GM23248 (cell line): ENCODE data around the gene PSMD5. TPM values are rescaled to one million over a fixed set of nuclear protein-coding genes. Genes with fewer than 3 reads are reported as not detected.

Experiments
- DNase-seq: peaks from one replicate; pipeline ENCODE4 v3.0.0-alpha.2; 2015
- H2AFZ ChIP-seq: fragments of 200-600 bp; sonication (generic); 2 replicates; pipeline ENCODE4 v1.6.1; 2016; ENCODE audit warnings: antibody characterized with exemption
- H3F3A ChIP-seq: fragments of 200-600 bp; sonication (generic); 2 replicates; pipeline ENCODE4 v1.6.1; 2016; ENCODE audit warnings: mild to moderate bottlenecking, antibody characterized with exemption, mixed run types; ENCODE audit not compliant: insufficient read depth
- H3K27ac ChIP-seq: fragments of 200-600 bp; sonication (generic); 2 replicates; pipeline ENCODE4 v1.5.1; 2016; ENCODE audit warnings: mild to moderate bottlenecking
- H3K27me3 ChIP-seq: fragments of 200-600 bp; sonication (generic); replicated peaks from 2 replicates; pipeline ENCODE4 v1.6.1; 2016; ENCODE audit warnings: mild to moderate bottlenecking; ENCODE audit not compliant: insufficient read depth
- H3K36me3 ChIP-seq: fragments of 200-600 bp; sonication (generic); 2 replicates; pipeline ENCODE4 v1.6.1; 2016; ENCODE audit warnings: low read depth, mild to moderate bottlenecking
- H3K4me1 ChIP-seq: fragments of 200-600 bp; sonication (generic); 2 replicates; pipeline ENCODE4 v1.6.1; 2016; ENCODE audit warnings: mild to moderate bottlenecking; ENCODE audit not compliant: insufficient read depth
- H3K4me2 ChIP-seq: fragments of 200-600 bp; sonication (generic); one replicate; pipeline ENCODE4 v1.6.1; 2016; ENCODE audit warnings: mild to moderate bottlenecking; ENCODE audit not compliant: unreplicated experiment
- H3K4me3 ChIP-seq: fragments of 200-600 bp; sonication (generic); 2 replicates; pipeline ENCODE4 v1.5.1; 2016; ENCODE audit warnings: mild to moderate bottlenecking
- H3K79me2 ChIP-seq: fragments of 200-600 bp; sonication (generic); 2 replicates; pipeline ENCODE4 v1.6.1; 2016; ENCODE audit warnings: mild to moderate bottlenecking; ENCODE audit not compliant: insufficient read depth
- H3K9ac ChIP-seq: fragments of 200-600 bp; sonication (generic); 2 replicates; pipeline ENCODE4 v1.6.1; 2016; ENCODE audit warnings: mild to moderate bottlenecking
- H3K9me2 ChIP-seq: fragments of 200-600 bp; sonication (generic); 2 replicates; pipeline ENCODE4 v1.6.1; 2016; ENCODE audit warnings: mixed run types, mild to moderate bottlenecking, moderate library complexity; ENCODE audit not compliant: insufficient read depth
- H3K9me3 ChIP-seq: fragments of 200-600 bp; sonication (generic); one replicate; pipeline ENCODE4 v1.6.1; 2017; ENCODE audit warnings: low read depth
- H4K20me1 ChIP-seq: fragments of 200-600 bp; sonication (generic); 2 replicates; pipeline ENCODE4 v1.6.0; 2016; ENCODE audit not compliant: insufficient read depth
- EZH2 ChIP-seq: fragments of 200-600 bp; sonication (generic); IDR thresholded peaks from 2 replicates; pipeline ENCODE4 v1.6.1; 2018; ENCODE audit warnings: antibody characterized with exemption, mild to moderate bottlenecking; ENCODE audit not compliant: insufficient read depth, poor library complexity, severe bottlenecking
- EZH2phosphoT487 ChIP-seq: fragments of 200-600 bp; sonication (generic); IDR thresholded peaks from 2 replicates; pipeline ENCODE4 v1.6.1; 2018; ENCODE audit warnings: antibody characterized with exemption, moderate library complexity, mild to moderate bottlenecking, low read depth; ENCODE audit not compliant: insufficient read depth
- WGBS, 2 experiments: methylation state at CpG; one replicate each; pipeline ENCODE4 v1.1.6; 2015 to 2017; ENCODE audit warnings: low lambda C conversion rate in 2 of 2, low coverage in 1 of 2; ENCODE audit errors: missing lambda C conversion rate in 2 of 2; 5-methylcytosine and 5-hydroxymethylcytosine counted together
- in situ Hi-C: fragments of 300-500 bp; cut with MboI; formaldehyde crosslinking; loops from 2 replicates; pipeline ENCODE4 v1.15.0; 2020
- polyA plus RNA-seq: library from polyadenylated mRNA; unstranded; fragments of >200 nt; fragmentation: Nextera tagmentation; extraction: Ambion mirVana; gene quantifications from 2 replicates; pipeline ENCODE4 v1.2.1, GENCODE V29; 2016
- total RNA-seq: library from RNA; depleted of rRNA; stranded (reverse); fragments of >200 nt; shearing (Covaris generic); gene quantifications from 2 replicates; pipeline ENCODE4 v1.2.3, GENCODE V29; 2014

Gene PSMD5
- total and polyA plus RNA-seq, 2 experiments from 2014 or later, result 37.2 to 43.3 TPM

- Histone ChIP-seq H3K4me3 (no peak overlapping the region), H3K79me2 (no peaks in the 10 kb centered on the region), H3K27ac (no peak overlapping the region), H3K4me2 (no peak overlapping the region), H3K9ac (no peak overlapping the region), H2AFZ (no peak overlapping the region), H3K9me2 (no peaks in the 10 kb centered on the region), H3K9me3 (no peaks in the 10 kb centered on the region), H3K36me3 (no peaks in the 10 kb centered on the region), H4K20me1 (no peaks in the 10 kb centered on the region), H3F3A (no peaks in the 10 kb centered on the region), H3K27me3 (no peaks in the 10 kb centered on the region), H3K4me1 (no peaks in the 10 kb centered on the region)
- WGBS, 2 experiments, result 71 to 72% methylated on average over 3 of the region's 3 CpGs
- no peak for DNase-seq
- in situ Hi-C loops, result no loop called here
- no peak for TF ChIP-seq EZH2
- no peak for TF ChIP-seq EZH2phosphoT487
Measured at GRCh38 chr9:120854596-120855327, 12.0 kb upstream of the PSMD5 start.

GRCh38 chr9:120853198-120853597 lies 10.5 kb upstream of the PSMD5 start:
- Histone ChIP-seq H3K9me3 (no peaks in the 10 kb centered on the region), H3K36me3 (no peaks in the 10 kb centered on the region), H3F3A (no peaks in the 10 kb centered on the region), H2AFZ (no peak overlapping the region), H3K9me2 (no peaks in the 10 kb centered on the region), H4K20me1 (no peaks in the 10 kb centered on the region), H3K27ac (no peak overlapping the region), H3K4me1 (no peaks in the 10 kb centered on the region), H3K9ac (no peak overlapping the region), H3K27me3 (no peaks in the 10 kb centered on the region), H3K4me3 (no peak overlapping the region), H3K4me2 (no peak overlapping the region), H3K79me2 (no peaks in the 10 kb centered on the region)
- WGBS, 2 experiments, result 84 to 86% methylated on average over 6 of the region's 6 CpGs
- TF ChIP-seq EZH2, result no peak
- TF ChIP-seq EZH2phosphoT487, result no peak
- no peak for DNase-seq
- in situ Hi-C loops, result no loop called here

GRCh38 chr9:120852240-120853010 lies 9.7 kb upstream of the PSMD5 start:
- H3K9me3 ChIP-seq, result no peaks in the 10 kb centered on the region
- H3K4me2 ChIP-seq, result no peak overlapping the region
- in situ Hi-C loops, result no loop called here
- no peak overlapping the region for H3K27ac ChIP-seq
- no peak overlapping the region for H3K4me3 ChIP-seq
- WGBS, 2 experiments, result 86 to 89% methylated on average over 5 of the region's 5 CpGs
- no peak for DNase-seq
- H3K27me3 ChIP-seq, result no peaks in the 10 kb centered on the region
- no peaks in the 10 kb centered on the region for H3K36me3 ChIP-seq
- H3K79me2 ChIP-seq, result no peaks in the 10 kb centered on the region
- H3K9me2 ChIP-seq, result no peaks in the 10 kb centered on the region
- TF ChIP-seq EZH2phosphoT487, result no peak
- no peak for TF ChIP-seq EZH2
- H4K20me1 ChIP-seq, result no peaks in the 10 kb centered on the region
- H3K4me1 ChIP-seq, result no peaks in the 10 kb centered on the region
- no peak overlapping the region for H3K9ac ChIP-seq
- no peaks in the 10 kb centered on the region for H3F3A ChIP-seq
- H2AFZ ChIP-seq, result no peak overlapping the region

GRCh38 chr9:120851449-120851848 lies 8.7 kb upstream of the PSMD5 start:
- no peaks in the 10 kb centered on the region for H3K9me2 ChIP-seq
- in situ Hi-C loops, result no loop called here
- H3K4me2 ChIP-seq, result no peak overlapping the region
- TF ChIP-seq EZH2phosphoT487 (no peak), EZH2 (no peak)
- no peak overlapping the region for H2AFZ ChIP-seq
- no peak overlapping the region for H3K4me3 ChIP-seq
- H3F3A ChIP-seq, result no peaks in the 10 kb centered on the region
- no peak overlapping the region for H3K27ac ChIP-seq
- H3K9me3 ChIP-seq, result no peaks in the 10 kb centered on the region
- no peaks in the 10 kb centered on the region for H3K27me3 ChIP-seq
- H3K36me3 ChIP-seq, result no peaks in the 10 kb centered on the region
- 100% methylated on average over 1 of the region's 1 CpG for WGBS, 2 experiments
- no peak for DNase-seq
- H3K9ac ChIP-seq, result no peak overlapping the region
- no peaks in the 10 kb centered on the region for H3K79me2 ChIP-seq
- H4K20me1 ChIP-seq, result no peaks in the 10 kb centered on the region
- H3K4me1 ChIP-seq, result no peaks in the 10 kb centered on the region
